Measurements from ENCODE around the gene DPP6.

- TF ChIP-seq, protein P1, sequence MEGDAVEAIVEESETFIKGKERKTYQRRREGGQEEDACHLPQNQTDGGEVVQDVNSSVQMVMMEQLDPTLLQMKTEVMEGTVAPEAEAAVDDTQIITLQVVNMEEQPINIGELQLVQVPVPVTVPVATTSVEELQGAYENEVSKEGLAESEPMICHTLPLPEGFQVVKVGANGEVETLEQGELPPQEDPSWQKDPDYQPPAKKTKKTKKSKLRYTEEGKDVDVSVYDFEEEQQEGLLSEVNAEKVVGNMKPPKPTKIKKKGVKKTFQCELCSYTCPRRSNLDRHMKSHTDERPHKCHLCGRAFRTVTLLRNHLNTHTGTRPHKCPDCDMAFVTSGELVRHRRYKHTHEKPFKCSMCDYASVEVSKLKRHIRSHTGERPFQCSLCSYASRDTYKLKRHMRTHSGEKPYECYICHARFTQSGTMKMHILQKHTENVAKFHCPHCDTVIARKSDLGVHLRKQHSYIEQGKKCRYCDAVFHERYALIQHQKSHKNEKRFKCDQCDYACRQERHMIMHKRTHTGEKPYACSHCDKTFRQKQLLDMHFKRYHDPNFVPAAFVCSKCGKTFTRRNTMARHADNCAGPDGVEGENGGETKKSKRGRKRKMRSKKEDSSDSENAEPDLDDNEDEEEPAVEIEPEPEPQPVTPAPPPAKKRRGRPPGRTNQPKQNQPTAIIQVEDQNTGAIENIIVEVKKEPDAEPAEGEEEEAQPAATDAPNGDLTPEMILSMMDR (IDR thresholded peaks at IDR 0.05), result no peak
- TF ChIP-seq EZH2 (IDR thresholded peaks at IDR 0.05; ENCODE audit: borderline replicate concordance, insufficient read depth, low read depth, low read length, poor library complexity, severe bottlenecking), result no peak
These were observed 387.9 kb downstream of the DPP6 start for GRCh38 chr7:154440058-154440457.

Measured in B cell (primary cell).